ENCODE data around the gene PPP1R3G. TPM values are rescaled to one million over a fixed set of nuclear protein-coding genes. Genes with fewer than 3 reads are reported as not detected.
A peak's percentile ranks its signal among the peaks of the same experiment; 100 is the strongest.
"Not testable (repeated sequence)": the region's sequence is repeated elsewhere in the genome, so short reads cannot be mapped to it uniquely, and the experiment has no call there.

Gene PPP1R3G
- 0.60 and 2.0 TPM in 2 replicates for total RNA-seq (2014; rRNA removed; shearing (Covaris generic))

- peak; percentile 47 for DNase-seq (ENCODE audit: low read depth)
Observed at GRCh38 chr6:5084781-5085647, at the start of gene PPP1R3G. Gene PPP1R3G (plus strand): TSS chr6:5085341. CDS start chr6:5085486, 145 bp downstream.

GRCh38 chr6:5036269-5036668, 48.9 kb upstream of the PPP1R3G start:
- peak; percentile 20 for DNase-seq (ENCODE audit: low read depth)

GRCh38 chr6:5041955-5042354, 43.2 kb upstream of the PPP1R3G start:
- DNase-seq (ENCODE audit: low read depth), result no peak

GRCh38 chr6:5042436-5042835, 42.7 kb upstream of the PPP1R3G start:
- no peak for DNase-seq (ENCODE audit: low read depth)

- DNase-seq (ENCODE audit: low read depth), result no peak
Observed at GRCh38 chr6:5044866-5045265, 40.3 kb upstream of the PPP1R3G start.

- DNase-seq (ENCODE audit: low read depth), result no peak
Observed at GRCh38 chr6:5045416-5045815, 39.7 kb upstream of the PPP1R3G start.

GRCh38 chr6:5046430-5046829, 38.7 kb upstream of the PPP1R3G start:
- no peak for DNase-seq (ENCODE audit: low read depth)

- DNase-seq (ENCODE audit: low read depth), result no peak
Observed at GRCh38 chr6:5050009-5050408, 35.1 kb upstream of the PPP1R3G start.

GRCh38 chr6:5051394-5051793, 33.7 kb upstream of the PPP1R3G start:
- no peak for DNase-seq (ENCODE audit: low read depth)

- DNase-seq (ENCODE audit: low read depth), result no peak
Observed at GRCh38 chr6:5053038-5053437, 32.1 kb upstream of the PPP1R3G start.

- no peak for DNase-seq (ENCODE audit: low read depth)
Observed at GRCh38 chr6:5053864-5054244, 31.3 kb upstream of the PPP1R3G start.

GRCh38 chr6:5054245-5054873, 30.8 kb upstream of the PPP1R3G start:
- peak; percentile 29 for DNase-seq (ENCODE audit: low read depth)

GRCh38 chr6:5055118-5055517, 30.0 kb upstream of the PPP1R3G start:
- no peak for DNase-seq (ENCODE audit: low read depth)

- DNase-seq (ENCODE audit: low read depth), result peak; percentile 21
Observed at GRCh38 chr6:5058254-5058653, 26.9 kb upstream of the PPP1R3G start.

GRCh38 chr6:5059036-5059896, 25.9 kb upstream of the PPP1R3G start:
- no peak for DNase-seq (ENCODE audit: low read depth)

GRCh38 chr6:5060439-5060838, 24.7 kb upstream of the PPP1R3G start:
- DNase-seq (ENCODE audit: low read depth), result not testable (repeated sequence)

GRCh38 chr6:5061152-5061551, 24.0 kb upstream of the PPP1R3G start:
- no peak for DNase-seq (ENCODE audit: low read depth)

- no peak for DNase-seq (ENCODE audit: low read depth)
Observed at GRCh38 chr6:5063617-5064016, 21.5 kb upstream of the PPP1R3G start.

- no peak for DNase-seq (ENCODE audit: low read depth)
Observed at GRCh38 chr6:5066456-5067093, 18.6 kb upstream of the PPP1R3G start.

GRCh38 chr6:5067305-5067704, 17.8 kb upstream of the PPP1R3G start:
- no peak for DNase-seq (ENCODE audit: low read depth)

- DNase-seq (ENCODE audit: low read depth), result no peak
Observed at GRCh38 chr6:5068153-5068751, 16.9 kb upstream of the PPP1R3G start.

All from RPMI7951 (cell line).